Measurements from ENCODE around the gene DHX29. TPM values are rescaled to one million over a fixed set of nuclear protein-coding genes. Genes with fewer than 3 reads are reported as not detected.
A peak's percentile ranks its signal among the peaks of the same experiment; 100 is the strongest.

DHX29 gene
- total and polyA plus RNA-seq, 4 donors: 9.9 to 27.0 (median 21.8) TPM

DNA sequence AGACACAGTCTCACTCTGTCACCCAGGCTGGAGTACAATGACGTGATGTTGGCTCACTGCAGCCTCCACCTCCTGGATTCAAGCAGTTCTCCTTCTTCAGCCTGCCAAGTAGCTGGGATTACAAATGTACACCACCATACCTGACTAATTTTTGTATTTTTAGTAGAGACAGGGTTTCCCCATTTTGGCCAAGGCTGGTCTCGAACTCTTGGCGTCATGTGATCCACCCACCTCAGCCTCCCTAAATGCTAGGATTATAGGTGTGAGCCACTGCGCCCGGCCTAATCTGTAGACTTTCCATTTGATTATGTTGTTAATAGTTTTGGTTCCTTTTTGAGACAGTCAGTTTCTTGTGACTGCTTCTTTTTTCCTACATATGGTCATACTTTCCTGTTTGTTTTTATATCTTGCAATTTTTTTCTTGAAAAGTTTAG lies 31.3 kb upstream of the DHX29 start:
- H3K27me3 ChIP-seq (ENCODE audit: control insufficient read depth in 1 of 2, insufficient read depth in 2 of 2, low read length in 1 of 2): no peaks in the 10 kb centered on the region
- DNase-seq: peak in 1 of 2 donors; percentile 63
- H3K9me3 ChIP-seq (ENCODE audit: control insufficient read depth, low read length): no peaks in the 10 kb centered on the region
- no peak for ATAC-seq (ENCODE audit: low FRiP score)
- no peaks in the 10 kb centered on the region for H3K36me3 ChIP-seq (ENCODE audit: control insufficient read depth in 1 of 2, insufficient read depth in 2 of 2, low read length in 1 of 2)
- 37 to 40% methylated on average over 5 of the region's 5 CpGs for WGBS, 2 donors
- H3K4me3 ChIP-seq (ENCODE audit: low read length in 2 of 2): no peak overlapping the region
- intact Hi-C loops (cut with DNase I): no loop called here
- peak overlapping the region in 1 of 2 donors; percentile 3 for H3K27ac ChIP-seq (ENCODE audit: low read depth in 1 of 2, low read length in 2 of 2)
- H3K4me1 ChIP-seq (ENCODE audit: control insufficient read depth in 1 of 2, insufficient read depth in 2 of 2, low read length in 2 of 2): peaks cover 0 to 2% of the 10 kb centered on the region in 2 donors

DNA sequence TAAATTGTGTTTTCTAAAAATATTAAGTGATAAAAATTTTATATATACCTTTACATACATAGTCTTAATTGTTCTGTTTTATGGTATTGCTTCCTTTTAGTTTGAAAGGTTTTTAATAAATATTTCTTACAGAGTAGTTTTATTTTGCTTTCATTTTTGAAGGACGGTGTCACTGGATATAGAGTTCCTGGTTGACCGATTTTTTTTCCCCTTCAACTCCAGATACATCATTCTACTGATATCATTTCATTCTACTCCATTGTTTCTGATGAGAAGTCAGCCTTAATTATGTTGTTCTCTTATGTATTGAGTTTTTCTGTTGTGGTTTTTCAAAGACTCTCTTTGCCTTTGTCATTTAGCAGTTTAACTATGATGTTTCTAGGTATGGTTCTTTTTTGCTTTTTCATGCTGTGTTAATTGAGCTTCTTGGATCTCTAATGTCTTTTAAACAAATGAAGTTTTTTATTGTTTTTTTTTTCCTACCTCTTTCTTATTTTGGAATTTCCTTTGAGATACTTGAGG lies 30.7 kb upstream of the DHX29 start:
- Histone ChIP-seq H3K4me3 (ENCODE audit: low read length in 2 of 2) (peak overlapping the region in 1 of 2 donors; percentile 26), H3K36me3 (ENCODE audit: control insufficient read depth in 1 of 2, insufficient read depth in 2 of 2, low read length in 1 of 2) (no peaks in the 10 kb centered on the region), H3K27ac (ENCODE audit: low read depth in 1 of 2, low read length in 2 of 2) (no peak overlapping the region), H3K9me3 (ENCODE audit: control insufficient read depth, low read length) (no peaks in the 10 kb centered on the region), H3K4me1 (ENCODE audit: control insufficient read depth in 1 of 2, insufficient read depth in 2 of 2, low read length in 2 of 2) (peaks cover 0 to 2% of the 10 kb centered on the region in 2 donors), H3K27me3 (ENCODE audit: control insufficient read depth in 1 of 2, insufficient read depth in 2 of 2, low read length in 1 of 2) (no peaks in the 10 kb centered on the region)
- DNase-seq (no peak), ATAC-seq (ENCODE audit: low FRiP score) (no peak)
- intact Hi-C loops (cut with DNase I): no loop called here
- WGBS, 2 donors: 17 to 28% methylated on average over 2 of the region's 2 CpGs

DNA sequence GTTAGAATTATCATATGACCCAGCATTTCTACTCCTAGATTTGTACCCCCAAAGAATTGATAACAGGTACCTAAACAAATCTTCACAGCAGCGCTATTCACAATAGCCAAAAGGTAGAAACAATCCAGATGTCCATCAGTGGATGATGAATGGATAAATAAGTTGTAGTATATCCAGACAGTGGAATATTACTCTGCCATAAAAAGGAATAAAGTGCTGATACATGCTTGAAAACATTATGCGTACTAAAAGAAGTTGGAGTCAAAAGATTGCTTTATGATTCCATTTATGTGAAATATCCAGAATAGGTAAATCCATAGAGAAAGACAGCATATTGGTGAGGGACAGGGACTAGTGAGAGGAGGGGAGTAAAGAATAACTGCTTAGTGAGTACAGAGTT lies 26.3 kb upstream of the DHX29 start:
- Histone ChIP-seq H3K9me3 (ENCODE audit: control insufficient read depth, low read length) (no peaks in the 10 kb centered on the region), H3K36me3 (ENCODE audit: control insufficient read depth in 1 of 2, insufficient read depth in 2 of 2, low read length in 1 of 2) (no peaks in the 10 kb centered on the region), H3K4me1 (ENCODE audit: control insufficient read depth in 1 of 2, insufficient read depth in 2 of 2, low read length in 2 of 2) (no peaks in the 10 kb centered on the region), H3K27me3 (ENCODE audit: control insufficient read depth in 1 of 2, insufficient read depth in 2 of 2, low read length in 1 of 2) (no peaks in the 10 kb centered on the region), H3K4me3 (ENCODE audit: low read length in 2 of 2) (no peak overlapping the region), H3K27ac (ENCODE audit: low read depth in 1 of 2, low read length in 2 of 2) (no peak overlapping the region)
- intact Hi-C loops (cut with DNase I): no loop called here
- DNase-seq: no peak
- no peak for ATAC-seq (ENCODE audit: low FRiP score)
- WGBS, 2 donors: 99% methylated on average over 2 of the region's 2 CpGs

- Histone ChIP-seq H3K9me3 (ENCODE audit: control insufficient read depth, low read length) (no peaks in the 10 kb centered on the region), H3K27ac (ENCODE audit: low read depth in 1 of 2, low read length in 2 of 2) (no peak overlapping the region), H3K36me3 (ENCODE audit: control insufficient read depth in 1 of 2, insufficient read depth in 2 of 2, low read length in 1 of 2) (no peaks in the 10 kb centered on the region), H3K27me3 (ENCODE audit: control insufficient read depth in 1 of 2, insufficient read depth in 2 of 2, low read length in 1 of 2) (no peaks in the 10 kb centered on the region), H3K4me1 (ENCODE audit: control insufficient read depth in 1 of 2, insufficient read depth in 2 of 2, low read length in 2 of 2) (peaks cover 0 to 2% of the 10 kb centered on the region in 2 donors), H3K4me3 (ENCODE audit: low read length in 2 of 2) (no peak overlapping the region)
- WGBS, 2 donors: 74 to 78% methylated on average over 1 of the region's 1 CpG
- intact Hi-C loops (cut with DNase I): no loop called here
- DNase-seq (no peak), ATAC-seq (ENCODE audit: low FRiP score) (no peak)
Measured at GRCh38 chr5:55333017-55333416, 25.5 kb upstream of the DHX29 start.

DNA sequence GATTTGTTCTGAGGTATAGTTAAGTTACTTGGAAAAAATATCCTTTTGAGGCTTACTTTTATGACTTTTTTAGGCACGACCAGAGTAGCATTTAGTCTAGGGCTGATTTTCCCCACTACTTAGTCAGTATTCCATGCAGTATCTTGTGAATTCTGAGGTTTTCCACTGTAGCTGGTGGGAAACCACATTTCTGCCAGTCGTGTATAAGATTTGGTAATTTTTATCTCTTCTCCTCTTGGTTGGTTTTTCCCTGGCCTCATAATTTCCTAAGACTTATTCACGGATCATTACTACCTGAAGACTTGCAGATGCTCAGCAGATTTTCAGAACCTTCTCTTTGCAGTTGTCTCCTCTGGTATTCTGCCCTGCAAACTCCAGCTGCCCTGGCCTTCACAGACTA lies 23.8 kb upstream of the DHX29 start:
- WGBS, 2 donors: 78 to 82% methylated on average over 3 of the region's 3 CpGs
- Histone ChIP-seq H3K9me3 (ENCODE audit: control insufficient read depth, low read length) (no peaks in the 10 kb centered on the region), H3K4me3 (ENCODE audit: low read length in 2 of 2) (no peak overlapping the region), H3K36me3 (ENCODE audit: control insufficient read depth in 1 of 2, insufficient read depth in 2 of 2, low read length in 1 of 2) (no peaks in the 10 kb centered on the region), H3K27me3 (ENCODE audit: control insufficient read depth in 1 of 2, insufficient read depth in 2 of 2, low read length in 1 of 2) (no peaks in the 10 kb centered on the region), H3K4me1 (ENCODE audit: control insufficient read depth in 1 of 2, insufficient read depth in 2 of 2, low read length in 2 of 2) (peaks cover 0 to 2% of the 10 kb centered on the region in 2 donors), H3K27ac (ENCODE audit: low read depth in 1 of 2, low read length in 2 of 2) (no peak overlapping the region)
- ATAC-seq (ENCODE audit: low FRiP score) (no peak), DNase-seq (no peak)
- intact Hi-C loops (cut with DNase I): no loop called here

DNA sequence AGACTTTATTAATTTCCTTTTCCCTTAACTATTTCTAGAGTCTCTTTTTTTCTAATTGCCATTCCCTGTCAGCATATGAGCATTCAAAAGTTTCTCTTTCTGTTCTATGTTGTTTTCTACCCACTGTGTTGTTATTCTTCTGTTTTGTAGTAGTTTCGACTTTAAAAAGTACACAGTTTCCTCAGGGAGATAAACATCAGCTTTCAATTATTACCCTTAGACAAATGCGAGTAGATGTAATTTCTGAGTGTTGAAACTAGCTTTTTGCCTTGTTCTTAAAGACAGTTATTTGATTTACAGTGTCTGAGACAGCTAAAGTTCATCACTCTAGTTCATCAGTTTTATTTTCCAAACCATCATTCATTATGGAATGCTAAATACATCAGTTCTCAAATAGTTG lies 19.8 kb upstream of the DHX29 start:
- no peak overlapping the region for H3K27ac ChIP-seq (ENCODE audit: low read depth in 1 of 2, low read length in 2 of 2)
- ATAC-seq (ENCODE audit: low FRiP score) (no peak), DNase-seq (no peak)
- WGBS, 2 donors: 27 to 35% methylated on average over 2 of the region's 2 CpGs
- H3K4me3 ChIP-seq (ENCODE audit: low read length in 2 of 2): no peak overlapping the region
- intact Hi-C loops (cut with DNase I): loop anchor here (5.0 kb wide), 1 partner anchor 365 kb away; no protein-coding TSS in a partner anchor
- H3K27me3 ChIP-seq (ENCODE audit: control insufficient read depth in 1 of 2, insufficient read depth in 2 of 2, low read length in 1 of 2): no peaks in the 10 kb centered on the region
- H3K4me1 ChIP-seq (ENCODE audit: control insufficient read depth in 1 of 2, insufficient read depth in 2 of 2, low read length in 2 of 2): peaks cover 0 to 2% of the 10 kb centered on the region in 2 donors
- H3K9me3 ChIP-seq (ENCODE audit: control insufficient read depth, low read length): no peaks in the 10 kb centered on the region
- no peaks in the 10 kb centered on the region for H3K36me3 ChIP-seq (ENCODE audit: control insufficient read depth in 1 of 2, insufficient read depth in 2 of 2, low read length in 1 of 2)

- H3K4me3 ChIP-seq (ENCODE audit: low read length in 2 of 2): no peak overlapping the region
- peaks cover 0 to 2% of the 10 kb centered on the region in 2 donors for H3K4me1 ChIP-seq (ENCODE audit: control insufficient read depth in 1 of 2, insufficient read depth in 2 of 2, low read length in 2 of 2)
- DNase-seq: no peak
- 84 to 89% methylated on average over 5 of the region's 5 CpGs for WGBS, 2 donors
- H3K27ac ChIP-seq (ENCODE audit: low read depth in 1 of 2, low read length in 2 of 2): no peak overlapping the region
- no peaks in the 10 kb centered on the region for H3K36me3 ChIP-seq (ENCODE audit: control insufficient read depth in 1 of 2, insufficient read depth in 2 of 2, low read length in 1 of 2)
- no peaks in the 10 kb centered on the region for H3K27me3 ChIP-seq (ENCODE audit: control insufficient read depth in 1 of 2, insufficient read depth in 2 of 2, low read length in 1 of 2)
- H3K9me3 ChIP-seq (ENCODE audit: control insufficient read depth, low read length): no peaks in the 10 kb centered on the region
- intact Hi-C loops (cut with DNase I): loop anchor here (5.0 kb wide), 1 partner anchor 367 kb away; no protein-coding TSS in a partner anchor
- no peak for ATAC-seq (ENCODE audit: low FRiP score)
Measured at GRCh38 chr5:55325621-55326020, 18.1 kb upstream of the DHX29 start.

DNA sequence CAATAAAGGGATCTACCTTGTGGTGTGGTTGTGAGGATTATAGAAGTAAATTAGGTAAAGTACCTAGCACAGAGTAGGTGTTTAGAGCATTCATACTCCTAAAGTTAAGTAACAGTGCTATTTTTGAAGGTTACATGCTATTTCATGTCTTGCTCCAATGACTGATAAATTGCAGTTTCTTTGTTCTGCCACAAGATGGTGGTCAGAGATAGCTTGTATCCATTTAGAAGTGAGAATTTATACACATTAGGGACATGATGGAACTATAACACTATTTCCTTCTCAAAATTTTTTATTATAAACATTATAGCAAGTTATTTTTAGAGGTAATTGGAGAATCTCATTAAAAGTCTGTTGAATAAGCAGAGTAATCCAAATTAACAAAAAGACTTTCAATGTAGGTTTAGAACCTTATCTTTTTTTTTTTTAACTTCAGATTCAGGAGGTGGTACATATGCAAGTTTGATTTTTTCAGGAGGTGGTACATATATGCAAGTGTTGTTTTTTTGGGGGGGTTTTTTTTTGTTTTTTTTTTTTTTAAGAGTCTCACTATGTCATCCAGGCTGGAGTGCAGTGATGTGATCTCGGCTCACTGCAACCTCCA lies 17.4 kb upstream of the DHX29 start:
- intact Hi-C loops (cut with DNase I): loop anchor here (5.0 kb wide), 1 partner anchor 367 kb away; no protein-coding TSS in a partner anchor
- peak; percentile 62 for ATAC-seq (ENCODE audit: low FRiP score)
- H3K4me1 ChIP-seq (ENCODE audit: control insufficient read depth in 1 of 2, insufficient read depth in 2 of 2, low read length in 2 of 2): peaks cover 0 to 2% of the 10 kb centered on the region in 2 donors
- H3K36me3 ChIP-seq (ENCODE audit: control insufficient read depth in 1 of 2, insufficient read depth in 2 of 2, low read length in 1 of 2): no peaks in the 10 kb centered on the region
- no peak for DNase-seq
- H3K27ac ChIP-seq (ENCODE audit: low read depth in 1 of 2, low read length in 2 of 2): no peak overlapping the region
- no peak overlapping the region for H3K4me3 ChIP-seq (ENCODE audit: low read length in 2 of 2)
- WGBS, 2 donors: 100% methylated on average over 1 of the region's 1 CpG
- H3K9me3 ChIP-seq (ENCODE audit: control insufficient read depth, low read length): no peaks in the 10 kb centered on the region
- no peaks in the 10 kb centered on the region for H3K27me3 ChIP-seq (ENCODE audit: control insufficient read depth in 1 of 2, insufficient read depth in 2 of 2, low read length in 1 of 2)

- Histone ChIP-seq H3K4me3 (ENCODE audit: low read length in 2 of 2) (no peak overlapping the region), H3K36me3 (ENCODE audit: control insufficient read depth in 1 of 2, insufficient read depth in 2 of 2, low read length in 1 of 2) (no peaks in the 10 kb centered on the region), H3K9me3 (ENCODE audit: control insufficient read depth, low read length) (no peaks in the 10 kb centered on the region), H3K4me1 (ENCODE audit: control insufficient read depth in 1 of 2, insufficient read depth in 2 of 2, low read length in 2 of 2) (peaks cover 0 to 2% of the 10 kb centered on the region in 2 donors), H3K27ac (ENCODE audit: low read depth in 1 of 2, low read length in 2 of 2) (no peak overlapping the region), H3K27me3 (ENCODE audit: control insufficient read depth in 1 of 2, insufficient read depth in 2 of 2, low read length in 1 of 2) (no peaks in the 10 kb centered on the region)
- intact Hi-C loops (cut with DNase I): no loop called here
- no peak for DNase-seq
- no peak for ATAC-seq (ENCODE audit: low FRiP score)
Measured at GRCh38 chr5:55324006-55324405, 16.5 kb upstream of the DHX29 start.

All from aorta (tissue), 5 donors.